ENCODE measurements around the gene DCAF10.
"Not testable (repeated sequence)": the region's sequence is repeated elsewhere in the genome, so short reads cannot be mapped to it uniquely, and the experiment has no call there.

DCAF10 gene

DNA sequence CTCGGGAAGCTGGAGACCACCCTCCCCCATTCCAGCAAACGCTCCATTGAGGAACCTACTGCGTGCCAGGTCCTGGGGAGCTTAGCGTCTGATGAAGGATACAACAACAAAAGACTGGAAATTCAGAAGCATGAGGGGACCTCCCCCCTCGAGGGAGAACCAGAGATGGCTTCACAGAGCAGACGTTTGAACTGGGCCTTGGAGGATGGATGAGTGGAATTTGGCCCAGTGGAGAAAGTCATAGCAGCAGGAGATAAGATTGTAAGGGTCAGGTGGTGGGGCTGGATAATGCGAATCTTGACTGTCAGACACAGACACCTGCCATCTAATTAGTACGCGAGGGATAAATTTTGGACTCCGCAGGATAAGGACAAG, 104.5 kb downstream of the DCAF10 start:
- no peak for DNase-seq (ENCODE audit: low read depth, low spot score)
- Histone ChIP-seq H3K9ac (ENCODE audit: insufficient read length, low read depth) (peak overlapping the region; percentile 95), H3K4me1 (ENCODE audit: insufficient read depth, insufficient read length) (peaks cover 5% of the 10 kb centered on the region), H3K36me3 (ENCODE audit: insufficient read depth, insufficient read length, low read length) (peaks cover 17% of the 10 kb centered on the region), H3K4me3 (ENCODE audit: insufficient read length, low read depth) (no peak overlapping the region), H3K27me3 (ENCODE audit: insufficient read depth, insufficient read length) (peaks cover 4% of the 10 kb centered on the region), H3K9me3 (ENCODE audit: insufficient read depth, low read length) (no peaks in the 10 kb centered on the region)
- no peak for TF ChIP-seq SUZ12 (IDR thresholded peaks at IDR 0.05; ENCODE audit: extremely low read depth, insufficient read depth, insufficient read length)
- no peak for TF ChIP-seq YY1 (IDR thresholded peaks at IDR 0.05; ENCODE audit: insufficient read depth, insufficient read length)
- no peak for TF ChIP-seq ZNF274 (IDR thresholded peaks at IDR 0.05; ENCODE audit: low read depth, low read length)

DNA sequence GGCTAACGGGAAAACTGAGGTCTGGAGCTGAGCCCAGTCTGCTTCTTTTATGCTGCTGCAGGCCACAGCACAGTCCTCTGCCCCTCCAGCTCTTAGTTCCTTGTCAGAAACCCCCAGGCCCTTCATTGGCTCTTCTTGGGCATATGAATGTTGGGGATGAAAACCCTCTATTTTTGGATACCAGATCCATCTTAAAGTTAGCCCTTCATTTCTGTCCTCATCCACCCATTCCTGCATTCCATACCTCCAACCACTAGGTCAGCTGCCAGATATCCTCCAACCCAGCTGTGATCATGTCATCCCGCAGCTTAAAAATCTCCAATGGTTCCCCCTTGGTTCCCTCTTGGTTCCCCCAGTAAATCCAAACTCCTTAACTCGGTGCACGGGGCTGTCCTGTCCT, 105.2 kb downstream of the DCAF10 start:
- TF ChIP-seq ZNF274 (IDR thresholded peaks at IDR 0.05; ENCODE audit: low read depth, low read length) (no peak), SUZ12 (IDR thresholded peaks at IDR 0.05; ENCODE audit: extremely low read depth, insufficient read depth, insufficient read length) (no peak), YY1 (IDR thresholded peaks at IDR 0.05; ENCODE audit: insufficient read depth, insufficient read length) (no peak)
- Histone ChIP-seq H3K4me3 (ENCODE audit: insufficient read length, low read depth) (no peak overlapping the region), H3K9me3 (ENCODE audit: insufficient read depth, low read length) (no peaks in the 10 kb centered on the region), H3K27me3 (ENCODE audit: insufficient read depth, insufficient read length) (peaks cover 4% of the 10 kb centered on the region), H3K4me1 (ENCODE audit: insufficient read depth, insufficient read length) (peaks cover 5% of the 10 kb centered on the region), H3K36me3 (ENCODE audit: insufficient read depth, insufficient read length, low read length) (peaks cover 11% of the 10 kb centered on the region), H3K9ac (ENCODE audit: insufficient read length, low read depth) (no peak overlapping the region)
- DNase-seq (ENCODE audit: low read depth, low spot score): no peak

DNA sequence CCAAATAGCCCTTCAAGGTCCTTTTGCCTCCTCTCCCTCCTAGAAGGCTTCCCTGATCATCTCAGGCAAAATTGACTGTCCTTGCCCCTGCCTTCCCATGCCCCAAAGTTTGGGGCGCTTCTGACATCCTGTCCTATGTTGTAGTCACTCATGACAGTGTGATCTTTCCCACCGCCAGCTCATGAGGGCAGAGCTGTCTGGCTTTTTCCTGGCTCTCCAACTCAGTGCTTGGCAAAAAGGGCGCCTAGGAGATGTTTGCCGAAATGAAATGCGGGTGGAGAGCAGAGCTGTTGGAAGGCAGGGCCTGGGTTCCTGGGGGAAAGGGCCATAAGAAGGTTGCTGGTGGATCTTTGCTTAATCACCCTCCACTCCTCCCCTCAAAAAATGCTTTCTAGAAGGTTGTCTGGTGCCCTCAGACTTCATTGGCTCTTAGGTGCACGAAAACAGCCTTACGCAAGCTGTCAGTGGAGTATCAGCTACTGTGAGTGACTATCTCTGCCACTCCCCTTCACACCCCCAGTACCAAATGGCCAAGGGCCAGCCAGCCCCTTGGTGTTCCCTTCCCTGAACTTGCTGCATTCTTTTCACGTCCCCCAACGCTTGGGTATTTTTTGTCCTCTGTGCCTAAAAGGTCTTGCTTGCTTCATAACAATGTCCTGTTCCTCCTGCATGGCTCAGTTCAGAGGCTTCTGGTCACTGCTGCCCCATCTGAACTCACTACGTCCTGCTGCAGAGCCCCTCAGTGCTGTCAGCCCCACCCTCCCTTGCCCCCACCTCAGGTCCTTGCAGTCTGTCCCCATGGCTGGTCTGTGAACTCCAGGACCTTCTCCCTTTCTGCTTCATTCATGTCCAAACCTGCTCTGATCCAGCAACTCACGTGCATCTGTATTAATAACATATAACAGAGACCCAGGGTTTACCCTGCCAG, 106.0 kb downstream of the DCAF10 start:
- Histone ChIP-seq H3K4me3 (ENCODE audit: insufficient read length, low read depth) (no peak overlapping the region), H3K9ac (ENCODE audit: insufficient read length, low read depth) (no peak overlapping the region), H3K36me3 (ENCODE audit: insufficient read depth, insufficient read length, low read length) (peaks cover 6% of the 10 kb centered on the region), H3K27me3 (ENCODE audit: insufficient read depth, insufficient read length) (peaks cover 4% of the 10 kb centered on the region), H3K4me1 (ENCODE audit: insufficient read depth, insufficient read length) (peaks cover 8% of the 10 kb centered on the region), H3K9me3 (ENCODE audit: insufficient read depth, low read length) (no peaks in the 10 kb centered on the region)
- no peak for TF ChIP-seq ZNF274 (IDR thresholded peaks at IDR 0.05; ENCODE audit: low read depth, low read length)
- TF ChIP-seq SUZ12 (IDR thresholded peaks at IDR 0.05; ENCODE audit: extremely low read depth, insufficient read depth, insufficient read length): no peak
- TF ChIP-seq YY1 (IDR thresholded peaks at IDR 0.05; ENCODE audit: insufficient read depth, insufficient read length): no peak
- no peak for DNase-seq (ENCODE audit: low read depth, low spot score)

DNA sequence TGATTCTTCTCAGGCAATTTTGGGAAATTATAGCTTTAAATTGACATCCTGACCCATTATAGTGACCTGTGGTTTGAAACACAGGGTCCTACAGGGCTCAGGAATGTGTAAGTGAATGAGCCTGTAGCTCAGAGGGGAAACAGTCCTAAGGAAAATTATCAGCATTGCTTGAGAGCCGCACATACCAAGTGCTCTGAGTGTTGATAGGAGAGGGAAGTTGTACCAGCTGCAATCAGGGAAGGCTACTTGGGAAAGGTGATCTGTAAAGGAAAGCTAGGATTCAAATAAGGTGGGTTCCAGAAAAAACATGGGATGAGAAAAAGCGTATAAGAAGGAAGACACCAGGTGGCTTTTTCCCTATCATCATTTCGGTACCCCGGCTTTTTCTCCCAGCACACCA, 107.7 kb downstream of the DCAF10 start:
- Histone ChIP-seq H3K9ac (ENCODE audit: insufficient read length, low read depth) (no peak overlapping the region), H3K9me3 (ENCODE audit: insufficient read depth, low read length) (no peaks in the 10 kb centered on the region), H3K36me3 (ENCODE audit: insufficient read depth, insufficient read length, low read length) (no peaks in the 10 kb centered on the region), H3K4me1 (ENCODE audit: insufficient read depth, insufficient read length) (peaks cover 8% of the 10 kb centered on the region), H3K4me3 (ENCODE audit: insufficient read length, low read depth) (no peak overlapping the region), H3K27me3 (ENCODE audit: insufficient read depth, insufficient read length) (peaks cover 4% of the 10 kb centered on the region)
- TF ChIP-seq YY1 (IDR thresholded peaks at IDR 0.05; ENCODE audit: insufficient read depth, insufficient read length) (no peak), SUZ12 (IDR thresholded peaks at IDR 0.05; ENCODE audit: extremely low read depth, insufficient read depth, insufficient read length) (no peak), ZNF274 (IDR thresholded peaks at IDR 0.05; ENCODE audit: low read depth, low read length) (no peak)
- DNase-seq (ENCODE audit: low read depth, low spot score): no peak

DNA sequence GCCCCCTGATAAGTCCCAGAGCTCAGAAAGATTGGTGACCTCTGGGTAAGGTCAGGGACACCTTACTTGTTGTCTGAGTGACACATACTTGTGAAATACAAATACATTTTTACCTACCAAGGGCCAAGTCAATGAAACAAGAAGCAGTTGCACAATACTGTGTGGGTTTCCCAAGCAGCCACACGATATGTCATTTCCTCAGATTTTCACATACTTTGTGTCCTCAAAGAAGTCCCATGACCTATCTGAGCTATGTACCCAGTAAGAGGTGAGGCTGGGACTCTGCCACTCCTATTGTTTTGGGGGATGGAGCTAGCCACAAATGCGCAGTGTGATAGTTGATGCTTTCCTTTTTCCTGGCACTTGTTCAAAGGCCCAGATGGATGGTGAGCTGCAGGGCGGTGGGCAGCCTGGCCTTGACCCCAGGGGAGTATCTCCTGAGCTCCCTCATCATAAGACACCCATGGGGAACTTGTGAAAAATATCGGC, 108.1 kb downstream of the DCAF10 start:
- no peak overlapping the region for H3K9ac ChIP-seq (ENCODE audit: insufficient read length, low read depth)

DNA sequence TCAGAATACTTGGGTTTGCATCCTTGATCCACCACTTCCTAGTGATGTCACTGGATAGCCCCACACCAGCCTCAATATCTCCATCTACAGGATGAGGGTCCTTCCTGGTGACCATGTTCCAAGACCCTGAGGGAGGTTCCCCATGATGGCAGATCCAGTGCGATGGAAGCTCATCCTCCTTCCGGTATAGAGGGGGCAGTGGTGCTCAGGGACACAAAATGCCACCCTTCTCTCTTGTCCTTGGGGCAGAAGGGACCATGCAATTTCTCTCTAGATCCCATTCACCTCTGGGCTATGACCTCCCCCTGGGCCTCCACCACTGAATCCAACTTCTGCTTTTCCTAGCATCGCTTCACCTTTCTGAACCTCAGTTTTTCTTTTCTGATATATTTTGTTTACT, 108.7 kb downstream of the DCAF10 start:
- no peaks in the 10 kb centered on the region for H3K9me3 ChIP-seq (ENCODE audit: insufficient read depth, low read length)
- peaks cover 4% of the 10 kb centered on the region for H3K27me3 ChIP-seq (ENCODE audit: insufficient read depth, insufficient read length)
- H3K4me1 ChIP-seq (ENCODE audit: insufficient read depth, insufficient read length): peaks cover 12% of the 10 kb centered on the region
- DNase-seq (ENCODE audit: low read depth, low spot score): no peak
- no peaks in the 10 kb centered on the region for H3K36me3 ChIP-seq (ENCODE audit: insufficient read depth, insufficient read length, low read length)
- TF ChIP-seq SUZ12 (IDR thresholded peaks at IDR 0.05; ENCODE audit: extremely low read depth, insufficient read depth, insufficient read length) (no peak), YY1 (IDR thresholded peaks at IDR 0.05; ENCODE audit: insufficient read depth, insufficient read length) (no peak), ZNF274 (IDR thresholded peaks at IDR 0.05; ENCODE audit: low read depth, low read length) (no peak)
- H3K4me3 ChIP-seq (ENCODE audit: insufficient read length, low read depth): no peak overlapping the region
- H3K9ac ChIP-seq (ENCODE audit: insufficient read length, low read depth): no peak overlapping the region

More for the DNA sequence above, 108.1 kb downstream of the DCAF10 start:
- Histone ChIP-seq H3K27me3 (ENCODE audit: insufficient read depth, insufficient read length) (peaks cover 4% of the 10 kb centered on the region), H3K4me3 (ENCODE audit: insufficient read length, low read depth) (no peak overlapping the region), H3K9me3 (ENCODE audit: insufficient read depth, low read length) (no peaks in the 10 kb centered on the region), H3K4me1 (ENCODE audit: insufficient read depth, insufficient read length) (peaks cover 8% of the 10 kb centered on the region), H3K36me3 (ENCODE audit: insufficient read depth, insufficient read length, low read length) (no peaks in the 10 kb centered on the region)
- TF ChIP-seq YY1 (IDR thresholded peaks at IDR 0.05; ENCODE audit: insufficient read depth, insufficient read length) (no peak), SUZ12 (IDR thresholded peaks at IDR 0.05; ENCODE audit: extremely low read depth, insufficient read depth, insufficient read length) (no peak), ZNF274 (IDR thresholded peaks at IDR 0.05; ENCODE audit: low read depth, low read length) (no peak)
- DNase-seq (ENCODE audit: low read depth, low spot score): no peak

DNA sequence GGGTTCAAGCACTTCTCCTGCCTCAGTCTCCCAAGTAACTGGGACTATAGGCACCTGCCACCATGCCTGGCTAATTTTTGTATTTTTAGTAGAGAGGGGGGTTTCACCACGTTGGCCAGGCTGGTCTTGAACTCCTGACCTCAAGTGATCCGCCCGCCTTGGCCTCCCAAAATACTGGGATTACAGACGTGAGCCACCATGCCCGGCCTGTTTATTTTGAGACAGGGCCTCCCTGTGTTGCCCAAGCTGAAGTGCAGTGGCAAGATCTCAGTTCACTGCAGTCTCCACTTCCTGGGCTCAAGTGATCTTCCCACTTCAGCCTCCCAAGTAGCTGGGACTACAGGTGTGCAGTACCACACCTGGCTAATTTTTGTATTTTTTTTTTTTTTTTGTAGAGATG, 109.2 kb downstream of the DCAF10 start:
- not testable (repeated sequence) for H3K9ac ChIP-seq (ENCODE audit: insufficient read length, low read depth); H3K36me3 ChIP-seq (ENCODE audit: insufficient read depth, insufficient read length, low read length); H3K4me3 ChIP-seq (ENCODE audit: insufficient read length, low read depth); H3K9me3 ChIP-seq (ENCODE audit: insufficient read depth, low read length); H3K27me3 ChIP-seq (ENCODE audit: insufficient read depth, insufficient read length); DNase-seq (ENCODE audit: low read depth, low spot score)
- H3K4me1 ChIP-seq (ENCODE audit: insufficient read depth, insufficient read length): peaks cover 12% of the 10 kb centered on the region
